HepG2 (cell line): ENCODE measurements around the gene BTBD7. TPM values are rescaled to one million over a fixed set of nuclear protein-coding genes. Genes with fewer than 3 reads are reported as not detected.
A peak's percentile ranks its signal among the peaks of the same experiment; 100 is the strongest.

Experiments used
- AHDC1 ChIP-seq: sonication (generic); formaldehyde crosslinking; IDR thresholded peaks from 2 replicates; pipeline ENCODE4 v1.5.1; 2020; ENCODE audit warnings: mild to moderate bottlenecking, missing genetic modification reagents, borderline replicate concordance
- HMG20A ChIP-seq: IDR thresholded peaks from 2 replicates; pipeline ENCODE4 v1.6.1; 2016; ENCODE audit warnings: borderline replicate concordance
- JUN ChIP-seq: sonication (generic); formaldehyde crosslinking; IDR thresholded peaks from 2 replicates; pipeline ENCODE4 v1.4.0; 2020; ENCODE audit warnings: mild to moderate bottlenecking, missing genetic modification reagents
- KLF6 ChIP-seq: IDR thresholded peaks from 2 replicates; pipeline ENCODE4 v1.8.0; 2016; ENCODE audit warnings: missing biosample characterization, missing genetic modification reagents
- RARA ChIP-seq: IDR thresholded peaks from 2 replicates; pipeline ENCODE4 v1.6.1; 2016; ENCODE audit warnings: missing genetic modification reagents, missing compliant biosample characterization
- RFX3 ChIP-seq: IDR thresholded peaks from 2 replicates; pipeline ENCODE4 v1.6.1; 2016; ENCODE audit warnings: missing biosample characterization, missing genetic modification reagents
- SATB2 ChIP-seq: sonication (generic); formaldehyde crosslinking; IDR thresholded peaks from 2 replicates; pipeline ENCODE4 v1.5.0; 2020; ENCODE audit warnings: missing genetic modification reagents
- SNAPC2 ChIP-seq: sonication (generic); formaldehyde crosslinking; IDR thresholded peaks from 2 replicates; pipeline ENCODE4 v1.8.1; 2022; ENCODE audit warnings: mild to moderate bottlenecking, missing genetic modification reagents
- SP4 ChIP-seq: sonication (generic); formaldehyde crosslinking; IDR thresholded peaks from 2 replicates; pipeline ENCODE4 v1.8.1; 2023; ENCODE audit warnings: mild to moderate bottlenecking, missing genetic modification reagents
- TRIM22 ChIP-seq: fragments of 450-650 bp; IDR thresholded peaks from 2 replicates; pipeline ENCODE4 v1.6.1; 2017
- ZNF503 ChIP-seq: sonication (generic); formaldehyde crosslinking; IDR thresholded peaks from 2 replicates; pipeline ENCODE4 v1.4.0; 2020; ENCODE audit warnings: missing genetic modification reagents
- ZNF567 ChIP-seq: sonication (generic); formaldehyde crosslinking; IDR thresholded peaks from 2 replicates; pipeline ENCODE4 v1.8.1; 2023; ENCODE audit warnings: mild to moderate bottlenecking, missing genetic modification reagents, borderline replicate concordance
- ZNF644 ChIP-seq: IDR thresholded peaks from 2 replicates; pipeline ENCODE4 v1.6.1; 2016; ENCODE audit warnings: low read depth
- ZNF703 ChIP-seq: sonication (generic); formaldehyde crosslinking; IDR thresholded peaks from 2 replicates; pipeline ENCODE4 v1.5.1; 2020; ENCODE audit warnings: missing genetic modification reagents, mild to moderate bottlenecking, moderate library complexity, borderline replicate concordance
- ZNF720 ChIP-seq: sonication (generic); formaldehyde crosslinking; IDR thresholded peaks from 2 replicates; pipeline ENCODE4 v1.4.0; 2020; ENCODE audit warnings: missing genetic modification reagents
- ZNF761 ChIP-seq: sonication (generic); formaldehyde crosslinking; conservative IDR thresholded peaks from 2 replicates; pipeline ENCODE4 v1.4.0; 2020; ENCODE audit warnings: mild to moderate bottlenecking, missing genetic modification reagents
- ZNF782 ChIP-seq: sonication (generic); formaldehyde crosslinking; IDR thresholded peaks from 2 replicates; pipeline ENCODE4 v1.4.0; 2020; ENCODE audit warnings: missing genetic modification reagents, mild to moderate bottlenecking, borderline replicate concordance
- polyA plus RNA-seq, 8 experiments: library from polyadenylated mRNA; depleted of rRNA in 3 of 8; stranded (reverse) in 7 of 8; unstranded in 1 of 8; fragments of >200 nt; fragmentation: Illumina TruSeq in 4 of 8; extraction: Trizol in 4 of 8; gene quantifications; 2 replicates each; pipeline versions ENCODE4 v1.2.1 to v1.2.3, GENCODE V29; 2011 to 2016; ENCODE audit warnings: low read depth in 4 of 8, missing spikeins in 1 of 8, mixed read lengths in 1 of 8; ENCODE audit not compliant: insufficient read depth in 1 of 8
- total RNA-seq, 5 experiments: library from RNA; depleted of rRNA; stranded (reverse); fragments of >200 nt; fragmentation: Illumina TruSeq; extraction: Trizol; gene quantifications; 2 replicates each; pipeline ENCODE4 v1.2.3, GENCODE V29; 2016; ENCODE audit warnings: low read depth in 1 of 5
- TF ChIP-seq, protein P1 (sequence below): sonication (generic); formaldehyde crosslinking; IDR thresholded peaks from 2 replicates; pipeline ENCODE4 v1.8.1; 2023; ENCODE audit warnings: mild to moderate bottlenecking, moderate library complexity, missing genetic modification reagents
- TF ChIP-seq, protein P2 (sequence below): sonication (generic); formaldehyde crosslinking; IDR thresholded peaks from 2 replicates; pipeline ENCODE4 v1.8.0; 2022; ENCODE audit warnings: mild to moderate bottlenecking, missing genetic modification reagents

BTBD7 gene
- total and polyA plus RNA-seq, 2 of the 13 experiments (the other 11 are each of a cell fraction or from before 2014, with no cell fraction given) = 11.6 to 15.2 TPM

DNA sequence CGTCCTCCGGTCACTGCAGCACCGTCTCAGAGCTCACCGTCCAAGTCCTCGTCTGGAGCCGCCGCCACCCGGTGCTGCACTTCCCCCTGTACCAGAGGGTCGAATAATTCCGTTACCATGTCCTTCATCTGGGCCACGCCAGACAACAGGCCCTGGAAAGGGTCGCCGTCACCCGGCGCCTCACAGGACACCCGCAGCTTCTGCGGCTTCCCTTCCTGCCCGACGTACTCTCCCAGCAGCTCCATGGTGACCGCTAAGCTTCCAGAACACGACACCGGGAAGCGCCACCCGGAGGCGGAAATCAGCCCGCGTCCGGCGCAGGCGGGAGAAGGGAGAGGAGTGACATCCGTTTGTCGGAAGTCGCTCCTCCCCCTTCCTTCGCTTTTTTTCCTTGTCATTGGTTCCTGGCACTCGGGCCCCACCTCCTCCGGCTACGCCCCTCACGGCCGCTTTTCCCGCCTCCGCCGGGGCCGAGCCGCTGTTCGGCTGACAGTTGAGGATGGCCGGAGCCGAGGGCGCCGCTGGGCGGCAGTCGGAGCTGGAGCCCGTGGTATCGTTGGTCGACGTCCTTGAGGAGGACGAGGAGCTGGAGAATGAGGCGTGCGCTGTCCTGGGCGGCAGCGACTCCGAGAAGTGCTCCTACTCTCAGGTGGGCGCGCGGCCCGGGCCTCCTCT lies 125.9 kb downstream of the BTBD7 start, which contains the start of the genes GON7 and UBR7 (continued):
- peak; percentile 68 for TF ChIP-seq RFX3 (CRISPR knock-in tag)
- no peak for TF ChIP-seq JUN (CRISPR knock-in tag)
- no peak for TF ChIP-seq TRIM22
- no peak for TF ChIP-seq HMG20A (CRISPR knock-in tag)
- peak; percentile 38 for TF ChIP-seq RARA (CRISPR knock-in tag)
- peak; percentile 76; the same call in 1 of the 2 replicates for TF ChIP-seq SNAPC2 (CRISPR knock-in tag)
- TF ChIP-seq, protein P1, sequence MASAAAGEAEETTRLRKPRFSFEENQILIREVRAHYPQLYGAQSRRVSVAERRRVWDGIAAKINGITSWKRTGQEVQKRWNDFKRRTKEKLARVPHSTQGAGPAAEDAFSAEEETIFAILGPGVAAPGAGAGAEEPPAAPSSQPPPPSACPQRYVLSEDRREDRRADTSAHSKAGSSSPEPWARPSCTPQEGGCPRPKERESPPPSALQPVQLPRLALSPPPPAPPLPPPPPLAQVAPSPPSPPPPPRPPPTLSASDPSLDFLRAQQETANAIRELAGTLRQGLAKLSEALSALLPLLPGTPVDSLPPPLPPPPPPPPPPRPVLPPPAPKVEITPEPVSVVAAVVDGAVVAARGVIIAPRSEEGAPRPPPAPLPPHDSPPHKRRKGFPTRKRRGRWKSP (CRISPR knock-in tag) = 0 out of 2 replicates have a peak, but pooled peaks have one; percentile 50
- TF ChIP-seq ZNF644 (CRISPR knock-in tag) = no peak
- TF ChIP-seq, protein P2, sequence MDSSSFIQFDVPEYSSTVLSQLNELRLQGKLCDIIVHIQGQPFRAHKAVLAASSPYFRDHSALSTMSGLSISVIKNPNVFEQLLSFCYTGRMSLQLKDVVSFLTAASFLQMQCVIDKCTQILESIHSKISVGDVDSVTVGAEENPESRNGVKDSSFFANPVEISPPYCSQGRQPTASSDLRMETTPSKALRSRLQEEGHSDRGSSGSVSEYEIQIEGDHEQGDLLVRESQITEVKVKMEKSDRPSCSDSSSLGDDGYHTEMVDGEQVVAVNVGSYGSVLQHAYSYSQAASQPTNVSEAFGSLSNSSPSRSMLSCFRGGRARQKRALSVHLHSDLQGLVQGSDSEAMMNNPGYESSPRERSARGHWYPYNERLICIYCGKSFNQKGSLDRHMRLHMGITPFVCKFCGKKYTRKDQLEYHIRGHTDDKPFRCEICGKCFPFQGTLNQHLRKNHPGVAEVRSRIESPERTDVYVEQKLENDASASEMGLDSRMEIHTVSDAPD (CRISPR knock-in tag) = no peak
- TF ChIP-seq ZNF782 (CRISPR knock-in tag) = no peak; the same call in 1 of the 2 replicates
- TF ChIP-seq ZNF503 (CRISPR knock-in tag) = peak; percentile 76; the same call in 1 of the 2 replicates
- no peak for TF ChIP-seq ZNF761 (CRISPR knock-in tag)
- no peak for TF ChIP-seq ZNF567 (CRISPR knock-in tag)
- TF ChIP-seq KLF6 (CRISPR knock-in tag) = peak; percentile 68; the same call in 1 of the 2 replicates
- TF ChIP-seq ZNF703 (CRISPR knock-in tag) = no peak; the same call in 1 of the 2 replicates
- TF ChIP-seq SATB2 (CRISPR knock-in tag) = no peak
- peak; percentile 95 for TF ChIP-seq SP4 (CRISPR knock-in tag)
- TF ChIP-seq AHDC1 (CRISPR knock-in tag) = peak; percentile 43; the same call in 1 of the 2 replicates
- TF ChIP-seq ZNF720 (CRISPR knock-in tag) = no peak
